AG04450 (cell line): ENCODE results near the gene XKR8. TPM values are rescaled to one million over a fixed set of nuclear protein-coding genes. Genes with fewer than 3 reads are reported as not detected.

Experiments used
- CTCF ChIA-PET: fragments of 300-600, 350-600 bp; formaldehyde crosslinking; extraction: SDS; loops from one replicate; lab custom pipeline; 2022; ENCODE audit warnings: antibody characterized with exemption, inconsistent platforms; lab: Charles Lee
- POLR2A ChIA-PET: fragments of 350-600 bp; formaldehyde crosslinking; extraction: SDS; loops from one replicate; lab custom pipeline; 2021; ENCODE audit warnings: antibody characterized with exemption, inconsistent platforms; lab: Yijun Ruan, JAX
- DNase-seq: peaks from one replicate; pipeline ENCODE4 v3.0.0-alpha.2; 2011; ENCODE audit warnings: low read depth, low spot score
- H3K27ac ChIP-seq: one replicate; pipeline ENCODE4 v1.5.1; 2012; ENCODE audit warnings: low read depth, low read length, control low read depth
- H3K27me3 ChIP-seq: one replicate; pipeline ENCODE4 v1.6.0; 2012; ENCODE audit warnings: low read length; ENCODE audit not compliant: control insufficient read depth, insufficient read depth
- H3K4me3 ChIP-seq: 2 replicates; pipeline ENCODE4 v1.5.1; 2011; ENCODE audit warnings: mild to moderate bottlenecking, low read depth, low read length, control low read depth
- H3K9me3 ChIP-seq: 2 replicates; pipeline ENCODE4 v1.5.1; 2012; ENCODE audit warnings: low read length; ENCODE audit not compliant: control insufficient read depth, insufficient read depth
- CTCF ChIP-seq: IDR thresholded peaks from 2 replicates; pipeline ENCODE4 v1.5.1; 2011; ENCODE audit warnings: low read depth, low read length, control low read depth, inconsistent platforms
- polyA plus RNA-seq: library from polyadenylated mRNA; depleted of rRNA; stranded (reverse); fragments of >200 nt; gene quantifications from 2 replicates; pipeline ENCODE4 v1.2.3, GENCODE V29; 2011

XKR8 gene
- polyA plus RNA-seq, 1 experiment, result 7.9 TPM

- DNase-seq, result no peak
- Histone ChIP-seq H3K27ac (no peak overlapping the region), H3K4me3 (no peak overlapping the region), H3K27me3 (no peaks in the 10 kb centered on the region), H3K9me3 (no peaks in the 10 kb centered on the region; the same call in 1 of the 2 replicates)
- ChIA-PET CTCF (no interaction called here), POLR2A (no interaction called here)
- no peak for TF ChIP-seq CTCF
Measured at GRCh38 chr1:27966402-27967105, 6.8 kb downstream of the XKR8 start.

GRCh38 chr1:27967106-27967883, 7.5 kb downstream of the XKR8 start:
- H3K4me3 ChIP-seq, result no peak overlapping the region
- POLR2A ChIA-PET, result no interaction called here
- DNase-seq, result no peak
- no peak for TF ChIP-seq CTCF
- no peak overlapping the region for H3K27ac ChIP-seq
- H3K9me3 ChIP-seq, result no peaks in the 10 kb centered on the region; the same call in 1 of the 2 replicates
- CTCF ChIA-PET, result no interaction called here
- H3K27me3 ChIP-seq, result no peaks in the 10 kb centered on the region

- POLR2A ChIA-PET, result interaction anchor here (0.6 kb wide), 2 partner anchors 79 to 572 kb away, joined by 3 to 4 read pairs; no protein-coding TSS in a partner anchor
- H3K27ac ChIP-seq, result no peak overlapping the region
- no peak for TF ChIP-seq CTCF
- H3K27me3 ChIP-seq, result no peaks in the 10 kb centered on the region
- CTCF ChIA-PET, result no interaction called here
- DNase-seq, result no peak
- H3K9me3 ChIP-seq, result no peaks in the 10 kb centered on the region; the same call in 1 of the 2 replicates
- H3K4me3 ChIP-seq, result no peak overlapping the region
Measured at GRCh38 chr1:27967884-27968466, 8.2 kb downstream of the XKR8 start.

- ChIA-PET CTCF (interaction anchor here (0.7 kb wide), 1 partner anchor 11 kb away, joined by 4 read pairs; no protein-coding TSS in a partner anchor), POLR2A (interaction anchor here (0.6 kb wide), 1 partner anchor 572 kb away, joined by 3 read pairs; no protein-coding TSS in a partner anchor)
Measured at GRCh38 chr1:27968692-27969091, 8.9 kb downstream of the XKR8 start.

More at GRCh38 chr1:27968692-27969091, 8.9 kb downstream of the XKR8 start:
- Histone ChIP-seq H3K27ac (peak overlapping the region; percentile 31), H3K4me3 (no peak overlapping the region), H3K27me3 (no peaks in the 10 kb centered on the region), H3K9me3 (no peaks in the 10 kb centered on the region; the same call in 1 of the 2 replicates)
- DNase-seq, result peak; percentile 46
- TF ChIP-seq CTCF, result no peak
